RWPE2 (cell line): ENCODE measurements around the gene MYOM3.

Experiments
- ATAC-seq: fragments of 200-7000 bp; cut with Tn5 transposase; 3 replicates; pipeline ENCODE4 v1.9.1; 2021; ENCODE audit warnings: low read depth
- DNase-seq: peaks from one replicate; pipeline ENCODE4 v3.0.0-alpha.2; 2020; ENCODE audit warnings: low spot score
- H3K27ac ChIP-seq: fragments of 450-650 bp; 2 replicates; pipeline ENCODE4 v1.5.1; 2017; ENCODE audit warnings: mild to moderate bottlenecking; ENCODE audit not compliant: poor library complexity, severe bottlenecking
- H3K27me3 ChIP-seq: fragments of 250-450 bp; sonication (Bioruptor Pico); 2 replicates; pipeline ENCODE4 v1.5.1; 2021; ENCODE audit warnings: mild to moderate bottlenecking, moderate library complexity; ENCODE audit not compliant: insufficient read depth, poor library complexity, severe bottlenecking
- H3K36me3 ChIP-seq: fragments of 250-450 bp; sonication (Bioruptor Pico); 2 replicates; pipeline ENCODE4 v1.5.1; 2020; ENCODE audit warnings: low read depth, mild to moderate bottlenecking, moderate library complexity
- H3K4me1 ChIP-seq: fragments of 250-450 bp; sonication (Bioruptor Pico); 2 replicates; pipeline ENCODE4 v1.5.1; 2021; ENCODE audit warnings: mild to moderate bottlenecking, moderate library complexity; ENCODE audit not compliant: insufficient read depth, poor library complexity, severe bottlenecking
- H3K4me3 ChIP-seq: fragments of 250-450 bp; sonication (Bioruptor Pico); 2 replicates; pipeline ENCODE4 v1.5.1; 2021; ENCODE audit warnings: mild to moderate bottlenecking, moderate library complexity; ENCODE audit not compliant: severe bottlenecking
- H3K9me3 ChIP-seq: fragments of 250-450 bp; sonication (Bioruptor Pico); 2 replicates; pipeline ENCODE4 v1.5.1; 2021; ENCODE audit warnings: mild to moderate bottlenecking, moderate library complexity; ENCODE audit not compliant: severe bottlenecking
- CTCF ChIP-seq: fragments of 450-650 bp; IDR thresholded peaks from one replicate; pipeline ENCODE4 v1.5.1; 2017; ENCODE audit warnings: mild to moderate bottlenecking, moderate library complexity; ENCODE audit not compliant: poor library complexity, severe bottlenecking

MYOM3 gene

GRCh38 chr1:24100945-24101737 is 10.8 kb downstream of the MYOM3 start:
- Histone ChIP-seq H3K4me3 (no peak overlapping the region), H3K9me3 (no peaks in the 10 kb centered on the region), H3K27ac (no peak overlapping the region), H3K36me3 (no peaks in the 10 kb centered on the region), H3K27me3 (no peaks in the 10 kb centered on the region), H3K4me1 (no peaks in the 10 kb centered on the region)
- ATAC-seq: no peak
- no peak for DNase-seq
- no peak for TF ChIP-seq CTCF

GRCh38 chr1:24098943-24099638 is 12.8 kb downstream of the MYOM3 start:
- no peak overlapping the region for H3K27ac ChIP-seq
- ATAC-seq: no peak
- H3K27me3 ChIP-seq: no peaks in the 10 kb centered on the region
- H3K36me3 ChIP-seq: no peaks in the 10 kb centered on the region
- TF ChIP-seq CTCF: no peak
- H3K9me3 ChIP-seq: no peaks in the 10 kb centered on the region
- no peak overlapping the region for H3K4me3 ChIP-seq
- no peak for DNase-seq
- no peaks in the 10 kb centered on the region for H3K4me1 ChIP-seq

- DNase-seq: no peak
- Histone ChIP-seq H3K4me3 (no peak overlapping the region), H3K27ac (no peak overlapping the region), H3K36me3 (no peaks in the 10 kb centered on the region), H3K27me3 (no peaks in the 10 kb centered on the region), H3K4me1 (no peaks in the 10 kb centered on the region), H3K9me3 (no peaks in the 10 kb centered on the region)
- no peak for ATAC-seq
- TF ChIP-seq CTCF: no peak
Measured at GRCh38 chr1:24098102-24098501, 13.8 kb downstream of the MYOM3 start.

GRCh38 chr1:24097663-24098062 is 14.3 kb downstream of the MYOM3 start:
- DNase-seq: no peak
- H3K27ac ChIP-seq: no peak overlapping the region
- H3K27me3 ChIP-seq: no peaks in the 10 kb centered on the region
- no peaks in the 10 kb centered on the region for H3K4me1 ChIP-seq
- H3K9me3 ChIP-seq: no peaks in the 10 kb centered on the region
- no peaks in the 10 kb centered on the region for H3K36me3 ChIP-seq
- no peak for ATAC-seq
- TF ChIP-seq CTCF: no peak
- H3K4me3 ChIP-seq: no peak overlapping the region

GRCh38 chr1:24096739-24097103 is 15.2 kb downstream of the MYOM3 start:
- no peaks in the 10 kb centered on the region for H3K27me3 ChIP-seq
- ATAC-seq: no peak; the same call in 2 of the 3 replicates

More at GRCh38 chr1:24096739-24097103, 15.2 kb downstream of the MYOM3 start:
- H3K4me1 ChIP-seq: no peaks in the 10 kb centered on the region
- H3K4me3 ChIP-seq: no peak overlapping the region
- no peaks in the 10 kb centered on the region for H3K9me3 ChIP-seq
- TF ChIP-seq CTCF: no peak
- DNase-seq: no peak
- H3K27ac ChIP-seq: no peak overlapping the region
- no peaks in the 10 kb centered on the region for H3K36me3 ChIP-seq
